MG63 (cell line): ENCODE results near the gene MRNIP. TPM values are rescaled to one million over a fixed set of nuclear protein-coding genes. Genes with fewer than 3 reads are reported as not detected.
"Not testable (repeated sequence)": the region's sequence is repeated elsewhere in the genome, so short reads cannot be mapped to it uniquely, and the experiment has no call there.

Source experiments
- DNase-seq: peaks from one replicate; pipeline ENCODE4 v3.0.0-alpha.2; 2020
- H3K27me3 ChIP-seq: fragments of 250-450 bp; sonication (Bioruptor Pico); 2 replicates; pipeline ENCODE4 v1.5.1; 2020; ENCODE audit warnings: mild to moderate bottlenecking, moderate library complexity
- H3K36me3 ChIP-seq: fragments of 250-450 bp; sonication (Bioruptor Pico); 2 replicates; pipeline ENCODE4 v1.5.1; 2020; ENCODE audit warnings: mild to moderate bottlenecking, moderate library complexity
- H3K4me3 ChIP-seq: fragments of 250-450 bp; sonication (Bioruptor Pico); 2 replicates; pipeline ENCODE4 v1.5.1; 2020; ENCODE audit warnings: mild to moderate bottlenecking, moderate library complexity
- H3K9me3 ChIP-seq: fragments of 250-450 bp; sonication (Bioruptor Pico); 2 replicates; pipeline ENCODE4 v1.5.1; 2020; ENCODE audit warnings: mild to moderate bottlenecking, moderate library complexity
- total RNA-seq: library from RNA; depleted of rRNA; stranded (reverse); fragments of >200 nt; shearing (Covaris generic); gene quantifications from 2 replicates; pipeline ENCODE4 v1.2.3, GENCODE V29; 2014; ENCODE audit warnings: low replicate concordance

MRNIP gene
- total RNA-seq, 1 experiment from 2014 or later: 25.5 TPM

DNA sequence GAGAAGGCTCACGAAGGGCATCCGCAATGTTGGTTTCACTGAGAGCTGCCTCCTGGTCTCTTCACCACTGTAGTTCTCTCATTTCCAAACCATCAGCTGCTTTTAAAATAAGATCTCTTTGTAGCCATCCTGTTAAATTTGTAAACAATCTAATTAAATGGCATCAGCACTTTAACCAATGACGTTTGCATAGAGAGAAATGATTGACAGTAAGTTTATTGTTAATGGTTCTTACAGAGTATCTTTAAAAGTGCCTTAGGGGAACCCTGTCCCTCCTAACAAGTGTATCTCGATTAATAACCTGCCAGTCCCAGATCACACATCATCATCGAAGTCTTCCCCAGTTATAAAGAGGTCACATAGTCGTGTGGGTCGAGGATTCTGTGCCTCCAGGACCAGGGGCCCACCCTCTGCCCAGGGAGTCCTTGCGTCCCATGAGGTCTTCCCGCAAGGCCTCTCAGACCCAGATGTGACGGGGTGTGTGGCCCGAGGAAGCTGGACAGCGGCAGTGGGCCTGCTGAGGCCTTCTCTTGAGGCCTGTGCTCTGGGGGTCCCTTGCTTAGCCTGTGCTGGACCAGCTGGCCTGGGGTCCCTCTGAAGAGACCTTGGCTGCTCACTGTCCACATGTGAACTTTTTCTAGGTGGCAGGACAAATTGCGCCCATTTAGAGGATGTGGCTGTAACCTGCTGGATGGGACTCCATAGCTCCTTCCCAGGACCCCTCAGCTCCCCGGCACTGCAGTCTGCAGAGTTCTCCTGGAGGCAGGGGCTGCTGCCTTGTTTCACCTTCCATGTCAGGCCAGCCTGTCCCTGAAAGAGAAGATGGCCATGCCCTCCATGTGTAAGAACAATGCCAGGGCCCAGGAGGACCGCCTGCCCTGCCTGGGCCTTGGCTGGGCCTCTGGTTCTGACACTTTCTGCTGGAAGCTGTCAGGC, 21.3 kb downstream of the MRNIP start:
- Histone ChIP-seq H3K27me3 (no peaks in the 10 kb centered on the region), H3K4me3 (no peak overlapping the region), H3K36me3 (peaks cover 72% of the 10 kb centered on the region), H3K9me3 (no peaks in the 10 kb centered on the region)
- DNase-seq: no peak

DNA sequence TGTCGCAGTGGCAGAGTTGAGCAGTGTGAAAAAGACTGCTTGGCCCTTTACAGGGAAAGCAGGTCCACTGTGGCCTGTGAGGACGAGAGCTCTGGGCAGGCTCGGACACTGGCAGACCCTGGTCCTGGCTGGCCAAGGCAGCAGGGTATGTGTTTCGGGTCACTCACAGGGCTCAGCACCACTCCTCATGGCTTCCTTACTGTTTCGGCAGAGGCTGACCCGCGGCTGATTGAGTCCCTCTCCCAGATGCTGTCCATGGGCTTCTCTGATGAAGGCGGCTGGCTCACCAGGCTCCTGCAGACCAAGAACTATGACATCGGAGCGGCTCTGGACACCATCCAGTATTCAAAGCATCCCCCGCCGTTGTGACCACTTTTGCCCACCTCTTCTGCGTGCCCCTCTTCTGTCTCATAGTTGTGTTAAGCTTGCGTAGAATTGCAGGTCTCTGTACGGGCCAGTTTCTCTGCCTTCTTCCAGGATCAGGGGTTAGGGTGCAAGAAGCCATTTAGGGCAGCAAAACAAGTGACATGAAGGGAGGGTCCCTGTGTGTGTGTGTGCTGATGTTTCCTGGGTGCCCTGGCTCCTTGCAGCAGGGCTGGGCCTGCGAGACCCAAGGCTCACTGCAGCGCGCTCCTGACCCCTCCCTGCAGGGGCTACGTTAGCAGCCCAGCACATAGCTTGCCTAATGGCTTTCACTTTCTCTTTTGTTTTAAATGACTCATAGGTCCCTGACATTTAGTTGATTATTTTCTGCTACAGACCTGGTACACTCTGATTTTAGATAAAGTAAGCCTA, 22.2 kb downstream of the MRNIP start:
- no peaks in the 10 kb centered on the region for H3K9me3 ChIP-seq
- H3K4me3 ChIP-seq: no peak overlapping the region
- peaks cover 81% of the 10 kb centered on the region for H3K36me3 ChIP-seq
- no peaks in the 10 kb centered on the region for H3K27me3 ChIP-seq
- no peak for DNase-seq

DNA sequence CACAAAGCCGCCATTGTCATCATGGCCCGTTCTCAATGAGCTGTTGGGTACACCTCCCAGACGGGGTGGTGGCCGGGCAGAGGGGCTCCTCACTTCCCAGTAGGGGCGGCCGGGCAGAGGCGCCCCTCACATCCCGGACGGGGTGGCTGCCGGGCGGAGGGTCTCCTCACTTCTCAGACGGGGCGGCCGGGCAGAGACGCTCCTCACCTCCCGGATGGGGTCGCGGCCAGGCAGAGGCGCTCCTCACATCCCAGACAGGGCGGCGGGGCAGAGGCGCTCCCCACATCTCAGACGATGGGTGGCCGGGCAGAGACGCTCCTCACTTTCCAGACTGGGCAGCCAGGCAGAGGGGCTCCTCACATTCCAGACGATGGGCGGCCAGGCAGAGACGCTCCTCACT, 23.7 kb downstream of the MRNIP start:
- not testable (repeated sequence) for H3K4me3 ChIP-seq, H3K9me3 ChIP-seq, DNase-seq, H3K27me3 ChIP-seq
- peaks cover 92% of the 10 kb centered on the region for H3K36me3 ChIP-seq

DNA sequence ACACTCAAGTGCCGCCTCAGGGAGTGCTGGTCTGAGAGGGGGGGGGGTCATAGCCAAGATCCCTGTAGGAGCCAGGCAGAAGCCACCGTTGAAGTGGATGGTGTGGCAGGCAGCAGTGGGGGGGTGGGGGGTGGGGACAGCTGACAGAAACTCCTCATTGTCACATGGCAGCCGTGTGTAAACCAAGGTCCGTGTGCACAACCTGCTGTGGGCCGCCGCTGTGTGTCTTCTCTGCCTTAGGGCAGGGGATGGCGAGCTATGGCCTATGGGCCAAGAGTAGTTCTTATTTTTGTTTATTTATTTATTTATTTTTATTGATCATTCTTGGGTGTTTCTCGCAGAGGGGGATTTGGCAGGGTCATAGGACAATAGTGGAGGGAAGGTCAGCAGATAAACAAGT, 24.5 kb downstream of the MRNIP start:
- DNase-seq: no peak
- Histone ChIP-seq H3K9me3 (peaks cover 3% of the 10 kb centered on the region; the same call in 1 of the 2 replicates), H3K36me3 (peaks cover 94% of the 10 kb centered on the region), H3K27me3 (no peaks in the 10 kb centered on the region), H3K4me3 (no peak overlapping the region)

DNA sequence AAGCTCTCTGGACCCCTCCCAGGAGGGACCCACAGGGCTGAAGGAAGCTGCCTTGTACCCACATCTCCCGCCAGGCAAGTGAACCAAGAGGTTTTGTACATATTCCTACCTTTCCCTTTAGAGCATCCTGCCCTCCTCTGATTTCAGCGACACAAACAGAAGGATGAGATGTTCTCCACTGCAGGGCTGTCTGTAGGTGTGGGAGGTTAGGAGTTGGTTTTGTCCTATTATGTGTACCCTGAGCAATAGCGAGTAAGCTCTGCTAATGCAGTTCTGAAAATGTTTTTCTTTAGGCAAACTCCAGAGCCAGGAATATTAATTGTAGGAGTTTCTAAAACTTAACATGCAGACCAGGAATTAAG, 24.9 kb downstream of the MRNIP start:
- Histone ChIP-seq H3K4me3 (no peak overlapping the region), H3K9me3 (peaks cover 3% of the 10 kb centered on the region; the same call in 1 of the 2 replicates), H3K27me3 (no peaks in the 10 kb centered on the region), H3K36me3 (peaks cover 96% of the 10 kb centered on the region)
- no peak for DNase-seq

DNA sequence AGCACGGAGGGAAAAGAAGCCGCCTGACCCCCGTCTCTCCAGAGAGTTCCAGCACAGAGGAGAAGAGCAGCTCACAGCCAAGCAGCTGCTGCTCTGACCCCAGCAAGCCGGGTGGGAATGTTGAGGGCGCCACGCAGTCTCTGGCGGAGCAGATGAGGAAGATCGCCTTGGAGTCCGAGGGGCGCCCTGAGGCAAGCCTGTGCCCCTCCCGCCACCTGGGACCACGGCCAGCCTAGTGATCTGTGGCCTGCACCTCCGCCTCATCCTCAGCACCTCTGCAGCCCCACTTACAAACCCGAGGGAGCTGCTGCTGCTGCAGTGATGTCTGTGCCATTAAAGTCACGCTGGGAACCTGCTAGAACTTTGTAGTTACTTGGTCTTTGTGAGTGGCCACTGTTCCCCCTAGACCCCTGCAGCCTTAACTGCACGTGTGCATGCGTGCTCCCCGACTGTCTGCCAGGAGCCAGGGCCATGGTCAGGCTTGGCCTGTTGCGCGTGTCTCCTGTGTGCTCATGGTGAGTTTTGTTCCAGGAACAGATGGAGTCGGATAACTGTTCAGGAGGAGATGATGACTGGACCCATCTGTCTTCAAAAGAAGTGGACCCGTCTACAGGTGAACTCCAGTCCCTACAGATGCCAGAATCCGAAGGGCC, 25.4 kb downstream of the MRNIP start:
- DNase-seq: no peak
- Histone ChIP-seq H3K36me3 (peaks cover 96% of the 10 kb centered on the region), H3K27me3 (no peaks in the 10 kb centered on the region), H3K4me3 (no peak overlapping the region), H3K9me3 (peaks cover 3% of the 10 kb centered on the region; the same call in 1 of the 2 replicates)

DNA sequence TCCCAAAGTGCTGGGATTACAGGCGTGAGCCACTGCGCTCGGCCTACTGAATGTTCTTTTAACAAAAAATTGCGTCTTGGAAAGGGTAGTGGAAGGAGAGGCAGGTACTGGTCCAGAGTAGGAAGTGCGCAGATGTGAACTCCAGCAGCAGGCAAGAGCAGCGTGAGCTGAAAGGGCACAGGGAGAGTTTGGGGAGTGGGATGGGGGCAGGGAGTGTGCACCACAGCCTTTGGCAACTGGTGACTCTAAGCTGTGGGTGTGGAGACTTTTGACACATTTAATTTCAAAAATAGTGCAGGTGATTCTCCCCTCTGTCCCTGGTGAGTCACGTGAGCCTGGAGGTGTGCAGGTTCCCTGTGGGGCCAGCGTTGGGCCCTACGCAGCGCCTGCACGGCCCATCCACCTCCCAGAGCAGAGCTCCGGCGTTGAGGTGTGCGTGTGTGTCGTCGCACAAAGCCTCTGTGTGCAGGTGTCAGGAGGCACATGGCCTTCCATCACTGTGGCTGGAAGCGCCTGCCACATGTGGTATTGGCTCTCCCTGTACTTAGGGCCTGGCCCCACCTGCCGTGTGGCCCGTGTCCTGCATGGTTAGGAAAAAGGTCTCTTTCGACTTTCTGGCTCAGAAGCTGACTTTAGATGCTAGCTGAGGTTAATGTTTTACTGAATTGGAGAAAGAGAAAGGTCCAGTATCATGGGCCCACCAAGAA, 26.4 kb downstream of the MRNIP start:
- Histone ChIP-seq H3K27me3 (no peaks in the 10 kb centered on the region), H3K36me3 (peaks cover 96% of the 10 kb centered on the region), H3K9me3 (peaks cover 3% of the 10 kb centered on the region; the same call in 1 of the 2 replicates), H3K4me3 (no peak overlapping the region)
- DNase-seq: no peak

DNA sequence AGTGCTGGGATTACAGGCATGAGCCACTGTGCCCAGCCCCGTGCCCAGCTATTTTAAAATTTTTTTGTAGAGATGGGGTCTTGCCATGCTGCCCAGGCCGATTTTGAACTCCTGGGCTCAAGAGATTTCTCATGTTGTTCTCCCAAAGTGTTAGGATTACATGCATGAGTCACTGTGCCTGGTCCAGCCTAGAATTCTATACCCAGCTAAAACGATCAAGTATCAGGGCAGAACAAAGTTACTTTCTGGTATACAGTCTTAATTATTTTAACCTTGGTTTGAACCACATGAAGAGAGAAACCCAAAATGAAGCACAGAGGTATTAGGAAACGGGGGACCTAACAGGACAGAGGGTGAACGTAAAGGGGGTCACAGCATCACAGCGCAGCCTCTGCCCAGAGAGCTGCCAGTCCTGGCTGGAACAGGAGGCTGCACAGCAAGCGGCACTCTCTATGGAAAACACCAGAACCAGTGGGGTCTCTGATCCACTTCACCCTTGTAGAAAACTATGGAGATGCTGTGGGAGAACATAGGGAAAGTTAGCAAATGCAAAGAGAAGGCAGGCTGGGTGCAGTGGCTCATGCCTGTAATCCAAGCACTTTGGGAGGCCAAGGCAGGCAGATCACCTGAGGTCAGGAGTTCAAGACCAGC, 27.7 kb downstream of the MRNIP start:
- H3K36me3 ChIP-seq: peaks cover 96% of the 10 kb centered on the region
- no peak for DNase-seq
- H3K27me3 ChIP-seq: no peaks in the 10 kb centered on the region
- no peak overlapping the region for H3K4me3 ChIP-seq
- H3K9me3 ChIP-seq: peaks cover 3% of the 10 kb centered on the region; the same call in 1 of the 2 replicates

DNA sequence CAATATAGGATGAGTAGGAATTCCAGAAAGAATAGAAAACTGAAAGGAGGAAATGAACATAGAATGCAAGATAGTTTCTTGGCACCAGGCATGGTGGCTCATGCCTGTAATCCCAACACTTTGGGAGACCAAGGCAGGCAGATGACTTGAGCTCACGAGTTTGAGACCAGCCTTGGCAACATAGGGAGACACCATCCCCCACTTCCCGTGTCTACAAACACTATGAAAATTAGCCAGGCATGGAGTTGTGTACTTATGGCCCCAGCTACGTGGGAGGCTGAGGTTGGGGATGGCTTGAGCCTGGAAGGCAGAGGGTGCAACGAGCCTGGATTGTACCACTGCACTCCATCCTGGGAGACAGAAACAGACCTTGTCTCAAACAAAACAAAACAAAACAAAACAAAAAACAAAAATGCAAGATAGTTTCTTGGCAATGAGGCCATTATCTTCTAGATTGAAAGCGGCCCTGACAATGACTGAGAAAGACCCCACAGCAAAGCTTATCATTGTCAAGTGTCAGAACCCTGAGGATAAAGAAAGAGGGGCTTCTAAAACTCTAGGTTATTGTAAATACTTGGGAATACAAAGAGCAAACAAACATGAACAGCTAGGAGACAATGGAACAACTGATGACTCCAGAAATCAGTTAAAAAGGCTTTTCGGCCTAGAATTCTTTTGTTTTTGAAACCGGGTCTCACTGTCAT, 28.7 kb downstream of the MRNIP start:
- Histone ChIP-seq H3K4me3 (no peak overlapping the region), H3K36me3 (peaks cover 99% of the 10 kb centered on the region)
- DNase-seq: no peak

DNA sequence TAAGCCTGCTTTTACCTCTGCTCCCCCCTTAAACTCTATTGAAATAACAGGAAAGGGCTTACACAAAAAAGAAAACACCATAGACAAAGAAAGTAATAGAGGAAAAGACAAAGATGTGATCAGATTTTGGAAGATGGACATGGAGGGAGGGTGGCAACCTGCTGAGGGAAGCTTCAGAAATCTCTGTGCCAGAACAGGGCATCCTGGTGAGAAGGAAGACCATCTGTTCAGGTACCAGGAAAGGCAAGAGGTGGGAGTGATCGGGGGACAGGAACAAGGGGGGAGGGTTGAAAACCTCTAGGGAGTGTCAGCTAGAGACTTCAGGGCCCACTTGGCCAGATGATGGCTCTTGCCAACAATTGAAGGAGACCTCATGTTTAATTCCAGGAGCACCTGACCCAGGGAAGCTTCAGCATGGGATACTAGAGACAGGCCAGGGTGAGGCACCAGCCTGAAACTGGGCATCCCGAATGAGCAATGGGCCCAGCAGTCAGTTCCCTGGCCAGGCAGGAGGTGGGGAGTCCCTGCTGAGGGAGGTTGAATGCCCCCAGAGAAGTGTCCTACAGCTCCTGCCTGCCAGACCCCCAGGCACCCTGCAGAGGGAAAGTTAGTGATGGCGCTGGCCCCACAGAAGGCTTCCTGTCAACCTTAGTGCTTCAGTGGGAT, 29.7 kb downstream of the MRNIP start:
- Histone ChIP-seq H3K27me3 (no peaks in the 10 kb centered on the region), H3K36me3 (peaks cover 100% of the 10 kb centered on the region), H3K9me3 (peaks cover 3% of the 10 kb centered on the region; the same call in 1 of the 2 replicates), H3K4me3 (no peak overlapping the region)
- no peak for DNase-seq

More for the DNA sequence above, 28.7 kb downstream of the MRNIP start:
- Histone ChIP-seq H3K27me3 (no peaks in the 10 kb centered on the region), H3K9me3 (peaks cover 3% of the 10 kb centered on the region; the same call in 1 of the 2 replicates)

DNA sequence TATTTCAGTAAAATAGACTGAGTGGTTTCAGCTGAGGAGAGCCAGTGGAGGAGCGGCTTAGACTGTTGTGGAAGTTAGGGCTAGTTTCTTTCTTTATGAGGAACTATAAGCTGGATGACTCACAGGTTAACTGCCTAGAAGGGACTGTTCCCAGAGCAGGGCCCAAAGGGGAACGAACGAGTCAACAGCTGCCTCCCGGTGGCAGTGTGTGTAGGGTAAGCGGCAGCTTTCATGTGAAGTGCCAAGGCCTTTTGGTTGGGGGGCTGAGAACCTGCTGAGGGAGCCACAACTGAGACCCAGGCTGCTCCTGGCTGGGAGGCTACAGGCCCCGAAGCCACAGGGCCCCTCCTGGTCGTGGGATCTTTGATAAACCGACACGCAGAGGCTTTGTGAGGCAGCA, 30.9 kb downstream of the MRNIP start:
- H3K36me3 ChIP-seq: peaks cover 99% of the 10 kb centered on the region

DNA sequence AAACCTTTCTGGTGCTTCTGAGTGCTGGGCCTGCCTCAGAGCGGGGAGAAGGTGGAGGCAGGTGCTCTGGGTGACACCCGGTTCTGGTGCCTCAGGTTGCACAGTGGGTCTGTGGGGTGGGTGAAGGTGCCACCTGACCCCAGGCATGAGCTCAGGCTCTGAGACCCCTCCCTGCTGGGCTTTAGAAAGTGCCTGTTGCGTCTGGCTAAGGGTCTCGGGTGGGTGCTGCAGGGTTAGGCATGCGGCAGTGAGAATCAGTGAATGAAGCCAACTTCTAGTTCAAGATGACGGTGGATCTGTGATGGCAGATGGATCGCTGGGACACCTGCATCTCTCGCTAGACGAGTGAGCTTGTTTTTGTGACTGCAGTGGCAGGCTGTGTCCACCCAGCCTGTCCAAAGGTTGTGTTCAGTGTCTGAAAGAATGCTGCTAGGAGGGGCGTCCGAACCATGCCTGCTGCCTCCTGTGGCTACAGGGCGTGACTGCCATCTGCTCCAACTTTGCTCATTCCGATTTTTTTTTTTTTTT, 32.9 kb downstream of the MRNIP start:
- Histone ChIP-seq H3K9me3 (peaks cover 3% of the 10 kb centered on the region; the same call in 1 of the 2 replicates), H3K27me3 (no peaks in the 10 kb centered on the region), H3K4me3 (no peak overlapping the region), H3K36me3 (peaks cover 88% of the 10 kb centered on the region)
- no peak for DNase-seq

More for the DNA sequence above, 30.9 kb downstream of the MRNIP start:
- H3K27me3 ChIP-seq: no peaks in the 10 kb centered on the region
- DNase-seq: peak; percentile 66
- H3K9me3 ChIP-seq: peaks cover 3% of the 10 kb centered on the region; the same call in 1 of the 2 replicates
- H3K4me3 ChIP-seq: no peak overlapping the region

DNA sequence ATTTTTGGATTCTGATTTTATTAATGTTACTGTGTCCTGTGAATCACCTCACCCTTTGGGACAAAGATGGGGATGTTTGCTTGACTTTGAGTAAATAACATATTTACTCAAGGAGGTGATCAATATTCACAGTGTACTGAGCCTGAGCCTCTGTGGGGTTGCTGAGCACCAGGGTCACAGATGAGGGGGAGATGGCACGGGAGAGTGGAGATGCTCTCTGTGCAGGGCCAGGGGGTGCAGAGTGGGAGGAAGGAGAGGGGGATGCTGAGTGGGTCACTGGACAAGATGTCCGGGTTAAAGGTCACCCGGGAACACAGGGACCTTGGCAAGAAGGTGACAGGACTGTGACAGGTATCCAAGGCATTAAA, 33.9 kb downstream of the MRNIP start:
- Histone ChIP-seq H3K27me3 (no peaks in the 10 kb centered on the region), H3K9me3 (no peaks in the 10 kb centered on the region), H3K36me3 (peaks cover 81% of the 10 kb centered on the region), H3K4me3 (no peak overlapping the region)
- DNase-seq: no peak

DNA sequence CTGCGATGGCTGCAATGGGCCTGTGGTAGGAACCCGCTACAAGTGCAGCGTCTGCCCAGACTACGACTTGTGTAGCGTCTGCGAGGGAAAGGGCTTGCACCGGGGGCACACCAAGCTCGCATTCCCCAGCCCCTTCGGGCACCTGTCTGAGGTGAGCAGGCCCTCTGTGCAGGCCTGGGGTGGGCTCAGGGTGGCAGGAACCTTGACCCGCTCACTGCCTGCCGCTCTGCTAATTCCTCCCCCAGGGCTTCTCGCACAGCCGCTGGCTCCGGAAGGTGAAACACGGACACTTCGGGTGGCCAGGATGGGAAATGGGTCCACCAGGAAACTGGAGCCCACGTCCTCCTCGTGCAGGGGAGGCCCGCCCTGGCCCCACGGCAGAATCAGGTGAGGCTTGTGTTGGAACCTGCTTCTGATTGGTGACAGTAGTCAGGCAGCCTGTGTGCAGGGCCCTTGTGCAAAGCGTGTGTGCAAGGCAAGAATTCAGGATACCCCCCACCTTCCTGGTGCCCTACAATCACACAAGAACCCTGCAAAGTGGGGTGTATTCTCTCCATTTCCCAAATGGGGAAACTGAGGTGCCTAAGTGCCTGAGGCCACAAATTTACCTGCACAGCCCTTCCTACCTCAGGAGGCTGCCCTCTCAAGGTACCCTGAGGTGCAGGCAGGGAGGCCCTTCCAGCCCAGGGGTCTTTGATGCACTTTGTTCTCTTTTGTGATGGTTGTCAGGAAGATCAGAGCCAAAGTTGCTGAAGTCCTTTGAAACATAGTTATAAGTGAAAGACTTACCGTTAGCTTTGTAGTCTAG, 34.5 kb downstream of the MRNIP start:
- Histone ChIP-seq H3K9me3 (no peaks in the 10 kb centered on the region), H3K27me3 (no peaks in the 10 kb centered on the region), H3K4me3 (no peak overlapping the region), H3K36me3 (peaks cover 75% of the 10 kb centered on the region)
- no peak for DNase-seq
